GM23338 (cell line): Measurements from ENCODE around the gene TDRD7. TPM values are rescaled to one million over a fixed set of nuclear protein-coding genes. Genes with fewer than 3 reads are reported as not detected.

Experiments
- ATAC-seq: fragments of 200-7000 bp; cut with Tn5 transposase; 3 replicates; pipeline ENCODE4 v1.9.1; 2020
- DNase-seq: peaks from one replicate; pipeline ENCODE4 v3.0.0-alpha.2; 2015; ENCODE audit warnings: low spot score
- H2AFZ ChIP-seq: fragments of 200-600 bp; sonication (generic); 2 replicates; pipeline ENCODE4 v1.8.0; 2016; ENCODE audit warnings: antibody characterized with exemption, mild to moderate bottlenecking, moderate library complexity
- H3F3A ChIP-seq: fragments of 200-600 bp; sonication (generic); replicated peaks from 2 replicates; pipeline ENCODE4 v1.8.0; 2017; ENCODE audit warnings: antibody characterized with exemption, mixed run types, low read depth
- H3K27ac ChIP-seq: fragments of 200-600 bp; sonication (generic); 2 replicates; pipeline ENCODE4 v1.6.1; 2016; ENCODE audit warnings: low read depth
- H3K27me3 ChIP-seq: fragments of 200-600 bp; sonication (generic); 2 replicates; pipeline ENCODE4 v1.8.0; 2016; ENCODE audit warnings: mild to moderate bottlenecking, mixed run types, moderate library complexity; ENCODE audit not compliant: insufficient read depth
- H3K36me3 ChIP-seq: fragments of 200-600 bp; sonication (generic); 2 replicates; pipeline ENCODE4 v1.8.0; 2016; ENCODE audit warnings: mild to moderate bottlenecking; ENCODE audit not compliant: insufficient read depth
- H3K4me1 ChIP-seq: fragments of 200-600 bp; sonication (generic); 2 replicates; pipeline ENCODE4 v1.8.0; 2016; ENCODE audit warnings: mild to moderate bottlenecking, moderate library complexity; ENCODE audit not compliant: insufficient read depth
- H3K4me2 ChIP-seq: fragments of 200-600 bp; sonication (generic); 2 replicates; pipeline ENCODE4 v1.7.1; 2017; ENCODE audit warnings: mixed run types
- H3K4me3 ChIP-seq: fragments of 200-600 bp; sonication (generic); 2 replicates; pipeline ENCODE4 v1.6.1; 2016; ENCODE audit warnings: mixed run types
- H3K79me2 ChIP-seq: fragments of 200-600 bp; sonication (generic); replicated peaks from 2 replicates; pipeline ENCODE4 v1.8.0; 2017; ENCODE audit warnings: mild to moderate bottlenecking; ENCODE audit not compliant: insufficient read depth
- H3K9me2 ChIP-seq: fragments of 200-600 bp; sonication (generic); 2 replicates; pipeline ENCODE4 v1.8.0; 2017; ENCODE audit not compliant: insufficient read depth
- H4K20me1 ChIP-seq: fragments of 200-600 bp; sonication (generic); replicated peaks from 2 replicates; pipeline ENCODE4 v1.8.0; 2017; ENCODE audit warnings: mild to moderate bottlenecking; ENCODE audit not compliant: insufficient read depth
- H3K27ac Mint-ChIP-seq: 2 replicates; pipeline ENCODE4 v1.8.0; 2020; ENCODE audit warnings: inconsistent platforms, mild to moderate bottlenecking, moderate library complexity, mixed read lengths
- H3K27me3 Mint-ChIP-seq: 3 replicates; pipeline ENCODE4 v1.8.0; 2022; ENCODE audit warnings: low read depth, mild to moderate bottlenecking, moderate library complexity, mixed read lengths, inconsistent platforms; ENCODE audit not compliant: insufficient read depth, poor library complexity
- H3K36me3 Mint-ChIP-seq: 3 replicates; pipeline ENCODE4 v1.8.0; 2021; ENCODE audit warnings: low read depth, mild to moderate bottlenecking, inconsistent platforms, moderate library complexity, mixed read lengths
- H3K4me1 Mint-ChIP-seq: 3 replicates; pipeline ENCODE4 v1.8.0; 2020; ENCODE audit warnings: mild to moderate bottlenecking, inconsistent platforms, mixed read lengths
- H3K4me3 Mint-ChIP-seq: 3 replicates; pipeline ENCODE4 v1.8.0; 2021; ENCODE audit warnings: moderate library complexity, mild to moderate bottlenecking, inconsistent platforms, mixed read lengths
- H3K9me3 Mint-ChIP-seq: 3 replicates; pipeline ENCODE4 v1.8.0; 2020; ENCODE audit warnings: moderate library complexity, mild to moderate bottlenecking, inconsistent platforms, mixed read lengths
- CREB1 ChIP-seq: fragments of 250-450 bp; sonication (Bioruptor Pico); IDR thresholded peaks from 2 replicates; pipeline ENCODE4 v1.5.0; 2020; ENCODE audit warnings: low read depth, mild to moderate bottlenecking, moderate library complexity
- CTCF ChIP-seq, 2 experiments: fragments of 200-600 bp in 1 of 2; sonication (generic) in 1 of 2; conservative IDR thresholded peaks; 2 replicates each; pipeline versions ENCODE4 v1.5.1 to v1.6.1; 2016 to 2017; ENCODE audit warnings: antibody characterized with exemption in 2 of 2, low read depth in 2 of 2, mild to moderate bottlenecking in 2 of 2, moderate library complexity in 1 of 2
- ETS1 ChIP-seq: IDR thresholded peaks from 2 replicates; pipeline ENCODE4 v1.6.1; 2016; ENCODE audit warnings: antibody characterized with exemption
- EZH2 ChIP-seq: fragments of 200-600 bp; sonication (generic); IDR thresholded peaks from one replicate; pipeline ENCODE4 v1.8.0; 2017; ENCODE audit warnings: antibody characterized with exemption, mild to moderate bottlenecking, low read depth; ENCODE audit not compliant: unreplicated experiment
- EZH2phosphoT487 ChIP-seq: fragments of 200-600 bp; sonication (generic); IDR thresholded peaks from one replicate; pipeline ENCODE4 v1.8.1; 2018; ENCODE audit warnings: antibody characterized with exemption; ENCODE audit not compliant: unreplicated experiment
- JUNB ChIP-seq: IDR thresholded peaks from one replicate; pipeline ENCODE4 v1.6.1; 2016; ENCODE audit warnings: antibody characterized with exemption; ENCODE audit not compliant: unreplicated experiment
- NANOG ChIP-seq: IDR thresholded peaks from 2 replicates; pipeline ENCODE4 v1.6.1; 2016; ENCODE audit warnings: antibody characterized with exemption, borderline replicate concordance
- POLR2AphosphoS5 ChIP-seq: IDR thresholded peaks from 2 replicates; pipeline ENCODE4 v1.6.1; 2016; ENCODE audit warnings: antibody characterized with exemption, low read depth
- REST ChIP-seq: IDR thresholded peaks from one replicate; pipeline ENCODE4 v1.6.1; 2018; ENCODE audit warnings: antibody characterized with exemption; ENCODE audit not compliant: unreplicated experiment
- STAT1 ChIP-seq: IDR thresholded peaks from one replicate; pipeline ENCODE4 v1.6.1; 2016; ENCODE audit warnings: antibody characterized with exemption; ENCODE audit not compliant: unreplicated experiment
- ZNF114 ChIP-seq: fragments of 250-450 bp; sonication (Bioruptor Pico); IDR thresholded peaks from 2 replicates; pipeline ENCODE4 v1.5.0; 2020; ENCODE audit warnings: mild to moderate bottlenecking, moderate library complexity
- ZNF462 ChIP-seq: fragments of 250-450 bp; sonication (Bioruptor Pico); IDR thresholded peaks from 2 replicates; pipeline ENCODE4 v1.5.0; 2020; ENCODE audit warnings: mild to moderate bottlenecking, moderate library complexity
- polyA plus RNA-seq: library from polyadenylated mRNA; unstranded; fragments of >200 nt; fragmentation: Nextera tagmentation; extraction: Ambion mirVana; gene quantifications from 2 replicates; pipeline ENCODE4 v1.2.1, GENCODE V29; 2016
- total RNA-seq: library from RNA; depleted of rRNA; stranded (reverse); fragments of >200 nt; shearing (Covaris generic); gene quantifications from 2 replicates; pipeline ENCODE4 v1.2.3, GENCODE V29; 2014

TDRD7 gene
- total and polyA plus RNA-seq, 2 experiments from 2014 or later, result 1.7 to 3.1 TPM

- H3K4me1 ChIP-seq, result peaks cover 11% of the 10 kb centered on the region
- H3K9me3 Mint-ChIP-seq, result peaks cover 8% of the 10 kb centered on the region; the same call in 1 of the 3 replicates
- peaks cover 11% of the 10 kb centered on the region for H3K4me1 Mint-ChIP-seq
- H3K9me2 ChIP-seq, result peaks cover 4% of the 10 kb centered on the region; the same call in 1 of the 2 replicates
- H4K20me1 ChIP-seq, result no peaks in the 10 kb centered on the region
- H2AFZ ChIP-seq, result peak overlapping the region; percentile 98
- TF ChIP-seq CREB1 (CRISPR knock-in tag) (no peak), EZH2 (no peak), POLR2AphosphoS5 (no peak), REST (no peak), JUNB (no peak), ZNF114 (no peak), NANOG (no peak), ETS1 (no peak), EZH2phosphoT487 (no peak), ZNF462 (CRISPR knock-in tag) (no peak), STAT1 (no peak), CTCF (conservative IDR thresholded peaks at IDR 0.05; ENCODE audit: low read depth in 2 of 2) (no peak)
- H3F3A ChIP-seq, result no peaks in the 10 kb centered on the region; the same call in 1 of the 2 replicates
- peaks cover 60% of the 10 kb centered on the region for H3K27me3 Mint-ChIP-seq
- H3K4me2 ChIP-seq, result peak overlapping the region; percentile 98
- H3K4me3 Mint-ChIP-seq, result peak overlapping the region; percentile 72; the same call in 2 of the 3 replicates
- DNase-seq (peak; percentile 64), ATAC-seq (peak; percentile 55)
- H3K27me3 ChIP-seq, result peaks cover 81% of the 10 kb centered on the region
- no peak overlapping the region for H3K27ac ChIP-seq
- H3K36me3 ChIP-seq, result no peaks in the 10 kb centered on the region
- H3K36me3 Mint-ChIP-seq, result peaks cover 6% of the 10 kb centered on the region
- no peak overlapping the region for H3K27ac Mint-ChIP-seq
- H3K4me3 ChIP-seq, result peak overlapping the region; percentile 80
- no peaks in the 10 kb centered on the region for H3K79me2 ChIP-seq
Measured at GRCh38 chr9:97501972-97502221, 90.0 kb downstream of the TDRD7 start.
